ENCODE results near the gene CMPK1. TPM values are rescaled to one million over a fixed set of nuclear protein-coding genes. Genes with fewer than 3 reads are reported as not detected.

Gene CMPK1
- total and polyA plus RNA-seq, 11 donors, result 37.0 to 88.7 (median 72.5) TPM

DNA sequence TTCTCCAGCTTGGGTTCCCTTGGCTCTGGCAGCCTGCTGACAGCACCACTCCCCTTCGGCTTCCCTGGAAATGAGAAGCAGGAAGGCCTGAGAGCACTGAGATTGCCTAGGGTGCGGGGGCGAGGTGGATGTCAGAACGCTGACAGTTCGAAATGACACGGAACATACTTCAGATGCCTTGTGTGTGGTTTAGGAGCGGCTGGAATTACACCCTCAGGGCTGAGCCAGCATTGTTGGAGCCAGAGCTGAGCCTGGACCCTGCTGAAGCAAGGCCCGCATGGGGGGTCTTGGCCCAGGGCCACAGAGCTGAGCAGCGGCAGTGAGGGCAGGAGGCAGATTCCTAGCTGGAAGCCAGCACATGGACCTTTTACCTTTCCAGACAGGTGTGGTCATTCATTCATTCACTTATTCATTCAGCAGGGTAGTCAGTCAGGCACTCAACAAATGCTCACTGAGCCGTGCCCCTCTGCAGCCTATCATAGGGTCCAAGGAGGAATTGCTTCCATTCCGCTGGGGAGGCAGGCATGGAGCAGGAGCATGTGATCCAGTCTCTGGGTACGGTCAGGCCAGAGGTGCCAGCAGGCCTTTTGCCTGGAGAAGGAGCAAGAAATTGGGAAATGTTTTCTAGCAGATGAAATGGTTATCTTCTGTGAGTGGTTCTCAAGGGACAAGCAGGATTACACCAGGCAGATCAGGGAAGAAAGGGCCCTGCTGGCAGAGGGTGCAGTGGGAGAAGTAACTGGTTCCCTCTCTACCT is 75.9 kb downstream of the CMPK1 start:
- no peak overlapping the region for H3K4me3 ChIP-seq
- H3K4me1 ChIP-seq, result peaks cover 0 to 6% (median 0%) of the 10 kb centered on the region in 12 donors
- intact Hi-C loops (cut with DNase I), result no loop called here
- TF ChIP-seq, protein P1, sequence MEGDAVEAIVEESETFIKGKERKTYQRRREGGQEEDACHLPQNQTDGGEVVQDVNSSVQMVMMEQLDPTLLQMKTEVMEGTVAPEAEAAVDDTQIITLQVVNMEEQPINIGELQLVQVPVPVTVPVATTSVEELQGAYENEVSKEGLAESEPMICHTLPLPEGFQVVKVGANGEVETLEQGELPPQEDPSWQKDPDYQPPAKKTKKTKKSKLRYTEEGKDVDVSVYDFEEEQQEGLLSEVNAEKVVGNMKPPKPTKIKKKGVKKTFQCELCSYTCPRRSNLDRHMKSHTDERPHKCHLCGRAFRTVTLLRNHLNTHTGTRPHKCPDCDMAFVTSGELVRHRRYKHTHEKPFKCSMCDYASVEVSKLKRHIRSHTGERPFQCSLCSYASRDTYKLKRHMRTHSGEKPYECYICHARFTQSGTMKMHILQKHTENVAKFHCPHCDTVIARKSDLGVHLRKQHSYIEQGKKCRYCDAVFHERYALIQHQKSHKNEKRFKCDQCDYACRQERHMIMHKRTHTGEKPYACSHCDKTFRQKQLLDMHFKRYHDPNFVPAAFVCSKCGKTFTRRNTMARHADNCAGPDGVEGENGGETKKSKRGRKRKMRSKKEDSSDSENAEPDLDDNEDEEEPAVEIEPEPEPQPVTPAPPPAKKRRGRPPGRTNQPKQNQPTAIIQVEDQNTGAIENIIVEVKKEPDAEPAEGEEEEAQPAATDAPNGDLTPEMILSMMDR (IDR thresholded peaks at IDR 0.05), result no peak
- ATAC-seq (peak in 3 of 4 donors; percentile 22 to 62 (median 49)), DNase-seq (no peak)
- peaks cover 0 to 11% (median 2%) of the 10 kb centered on the region in 9 donors for H3K27me3 ChIP-seq
- H3K27ac ChIP-seq, result no peak overlapping the region
- H3K9me3 ChIP-seq, result no peaks in the 10 kb centered on the region
- WGBS, 4 donors, result 37 to 59% (median 49%) methylated on average over 10 to 12 of the region's 12 CpGs
- no peaks in the 10 kb centered on the region for H3K36me3 ChIP-seq

DNA sequence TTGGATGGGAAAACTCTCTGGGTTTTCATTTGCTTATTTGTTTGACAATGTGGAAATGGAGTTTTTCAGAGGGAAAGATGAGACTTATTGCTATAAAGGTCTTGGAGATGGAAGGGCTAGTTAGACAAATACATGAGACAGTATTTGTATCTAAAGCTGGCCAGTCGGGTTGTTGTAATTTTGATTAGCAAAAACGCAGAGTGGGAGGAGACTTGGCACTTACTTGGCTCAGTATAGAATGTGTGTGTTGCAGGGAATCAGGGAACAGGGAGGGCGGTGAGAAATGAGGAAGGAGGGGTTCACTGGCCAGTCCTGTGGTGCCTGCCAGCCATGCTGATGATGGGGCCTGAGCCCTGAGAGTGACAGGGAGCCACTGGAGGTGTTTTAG is 76.5 kb downstream of the CMPK1 start:
- no peak for ATAC-seq
- Histone ChIP-seq H3K36me3 (no peaks in the 10 kb centered on the region), H3K4me3 (no peak overlapping the region), H3K9me3 (no peaks in the 10 kb centered on the region), H3K27me3 (peaks cover 2 to 16% (median 5%) of the 10 kb centered on the region in 9 donors), H3K27ac (no peak overlapping the region), H3K4me1 (peaks cover 0 to 6% (median 0%) of the 10 kb centered on the region in 12 donors)
- intact Hi-C loops (cut with DNase I), result no loop called here
- no peak for DNase-seq
- no peak for TF ChIP-seq POLR2A (IDR thresholded peaks at IDR 0.05)
- TF ChIP-seq, protein P1 (IDR thresholded peaks at IDR 0.05), result no peak
- WGBS, 4 donors, result 66 to 73% (median 68%) methylated on average over 3 of the region's 3 CpGs

DNA sequence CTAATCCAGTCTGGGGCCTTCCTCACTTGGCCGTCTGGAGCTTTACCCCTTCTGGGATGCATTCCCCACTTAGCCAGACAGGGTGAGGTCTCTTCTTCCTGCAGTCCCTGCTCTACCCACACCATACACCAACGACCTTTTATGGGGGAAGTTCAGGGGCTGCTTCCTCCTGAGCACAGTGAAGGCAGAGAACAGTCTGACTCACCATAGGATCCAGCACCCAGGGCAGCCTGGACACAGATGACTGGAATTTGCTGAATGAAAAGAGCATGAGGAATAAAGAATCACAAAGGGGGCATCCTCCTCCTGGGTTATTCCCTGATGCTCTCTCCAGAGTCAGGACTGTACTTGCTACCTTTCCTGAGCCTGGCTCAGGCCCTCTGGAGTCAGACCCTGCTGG is 77.8 kb downstream of the CMPK1 start:
- TF ChIP-seq, protein P1 (IDR thresholded peaks at IDR 0.05), result no peak
- no peak for TF ChIP-seq POLR2A (IDR thresholded peaks at IDR 0.05)
- Histone ChIP-seq H3K4me3 (no peak overlapping the region), H3K9me3 (no peaks in the 10 kb centered on the region), H3K27me3 (peaks cover 2 to 27% (median 15%) of the 10 kb centered on the region in 9 donors), H3K36me3 (no peaks in the 10 kb centered on the region), H3K27ac (no peak overlapping the region), H3K4me1 (peaks cover 0 to 6% (median 0%) of the 10 kb centered on the region in 12 donors)
- no peak for DNase-seq
- WGBS, 4 donors, result 50 to 78% (median 55%) methylated on average over 2 of the region's 2 CpGs
- intact Hi-C loops (cut with DNase I), result no loop called here
- ATAC-seq, result no peak

DNA sequence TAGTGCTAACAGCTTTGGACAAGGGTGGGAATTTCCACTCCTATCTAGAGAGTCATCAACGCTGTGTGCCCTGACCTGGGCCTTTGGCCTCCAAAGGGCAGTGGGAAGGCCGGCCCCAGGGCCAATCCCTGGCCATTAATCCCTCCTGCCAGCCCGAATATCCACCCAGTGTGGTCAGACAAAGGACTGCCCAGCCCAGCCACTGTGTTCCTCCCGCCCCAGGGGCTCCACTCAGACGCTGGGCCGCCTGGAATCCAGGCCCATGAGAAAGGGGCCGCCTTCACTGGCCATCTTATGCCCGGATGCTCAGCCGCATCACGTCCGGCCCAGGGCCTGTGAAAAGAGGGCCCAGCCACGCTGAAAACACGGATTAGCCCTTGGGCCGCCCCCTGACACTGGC is 78.8 kb downstream of the CMPK1 start:
- Histone ChIP-seq H3K4me1 (peaks cover 0 to 9% (median 0%) of the 10 kb centered on the region in 12 donors), H3K4me3 (no peak overlapping the region), H3K27ac (no peak overlapping the region), H3K27me3 (peaks cover 12 to 35% (median 25%) of the 10 kb centered on the region in 9 donors), H3K9me3 (no peaks in the 10 kb centered on the region), H3K36me3 (no peaks in the 10 kb centered on the region)
- intact Hi-C loops (cut with DNase I), result no loop called here
- DNase-seq, result no peak
- TF ChIP-seq, protein P1 (IDR thresholded peaks at IDR 0.05), result no peak
- no peak for TF ChIP-seq POLR2A (IDR thresholded peaks at IDR 0.05)
- 88 to 94% (median 91%) methylated on average over 10 to 14 of the region's 14 CpGs for WGBS, 4 donors
- no peak for ATAC-seq

Data from heart left ventricle (tissue), 16 donors.